22Rv1 (cell line): ENCODE results near the gene RITA1.

ENCODE experiments used
- CTCF ChIP-seq: fragments of 450-650 bp; IDR thresholded peaks from 2 replicates; pipeline ENCODE4 v1.5.1; 2017; ENCODE audit warnings: mild to moderate bottlenecking
- ZFX ChIP-seq: fragments of 450-650 bp; IDR thresholded peaks from 2 replicates; pipeline ENCODE4 v1.6.1; 2017; ENCODE audit warnings: antibody characterized with exemption, borderline replicate concordance

DNA sequence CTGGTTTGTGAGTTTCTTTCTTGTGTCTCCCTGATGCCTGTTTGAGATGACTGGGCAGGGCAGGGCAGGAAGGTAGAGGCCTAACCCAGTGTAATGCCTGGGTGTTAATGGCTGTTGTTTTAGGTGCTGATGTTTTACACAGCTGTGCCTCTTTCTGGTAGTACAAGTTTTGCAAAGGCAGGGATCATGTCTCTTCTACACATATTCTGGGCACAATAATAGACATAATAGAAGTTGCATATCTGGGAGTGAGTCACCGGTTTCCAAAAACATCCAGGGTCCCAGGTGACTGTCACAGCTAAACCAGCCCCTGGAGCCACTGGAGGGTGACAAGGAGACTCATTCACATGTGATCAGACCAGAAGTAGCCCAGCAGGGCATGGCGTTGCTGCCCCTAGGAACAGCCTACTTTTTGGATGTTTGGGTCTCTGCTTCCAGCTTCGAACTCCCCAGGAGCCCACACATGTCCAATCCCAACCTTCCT lies 53.8 kb downstream of the RITA1 start:
- TF ChIP-seq CTCF (no peak), ZFX (no peak)
